HepG2 (cell line): ENCODE measurements around the gene NR3C2.

Experiments
- FOSL2 ChIP-seq: sonication (generic); formaldehyde crosslinking; IDR thresholded peaks from 2 replicates; pipeline ENCODE4 v1.4.0; 2020; ENCODE audit warnings: missing genetic modification reagents
- HIVEP1 ChIP-seq: sonication (generic); formaldehyde crosslinking; IDR thresholded peaks from 2 replicates; pipeline ENCODE4 v1.4.0; 2020; ENCODE audit warnings: mild to moderate bottlenecking, missing genetic modification reagents
- KAT7 ChIP-seq: IDR thresholded peaks from 2 replicates; pipeline ENCODE4 v1.6.1; 2018; ENCODE audit warnings: borderline replicate concordance, missing compliant biosample characterization
- NCOA2 ChIP-seq: sonication (generic); formaldehyde crosslinking; IDR thresholded peaks from 2 replicates; pipeline ENCODE4 v1.8.0; 2022; ENCODE audit warnings: inconsistent platforms
- POLR2A ChIP-seq, 2 experiments: IDR thresholded peaks; 2 replicates each; pipeline ENCODE4 v1.6.1; 2011; ENCODE audit warnings: low read depth in 2 of 2, low read length in 2 of 2, mild to moderate bottlenecking in 1 of 2, moderate library complexity in 1 of 2; ENCODE audit not compliant: insufficient read depth in 1 of 2
- POLR2AphosphoS5 ChIP-seq: IDR thresholded peaks from 2 replicates; pipeline ENCODE4 v1.6.1; 2012; ENCODE audit warnings: low read depth, low read length
- ZBTB43 ChIP-seq: sonication (generic); formaldehyde crosslinking; conservative IDR thresholded peaks from 2 replicates; pipeline ENCODE4 v1.4.0; 2020; ENCODE audit warnings: missing genetic modification reagents
- ZNF501 ChIP-seq: sonication (generic); formaldehyde crosslinking; IDR thresholded peaks from 2 replicates; pipeline ENCODE4 v1.5.1; 2020; ENCODE audit warnings: mild to moderate bottlenecking, moderate library complexity, missing genetic modification reagents
- ZNF552 ChIP-seq: sonication (generic); formaldehyde crosslinking; IDR thresholded peaks from 2 replicates; pipeline ENCODE4 v1.9.0; 2022; ENCODE audit warnings: missing genetic modification reagents, mild to moderate bottlenecking, borderline replicate concordance
- TF ChIP-seq, protein P1 (sequence below): sonication (generic); formaldehyde crosslinking; IDR thresholded peaks from 2 replicates; pipeline ENCODE4 v1.5.0; 2020; ENCODE audit warnings: mild to moderate bottlenecking, missing genetic modification reagents, moderate library complexity
- TF ChIP-seq, protein P2 (sequence below): sonication (generic); formaldehyde crosslinking; conservative IDR thresholded peaks from 2 replicates; pipeline ENCODE4 v1.8.1; 2023; ENCODE audit warnings: missing genetic modification reagents
- TF ChIP-seq, protein P3 (sequence below): sonication (generic); formaldehyde crosslinking; IDR thresholded peaks from 2 replicates; pipeline ENCODE4 v1.4.0; 2020; ENCODE audit warnings: missing genetic modification reagents

- TF ChIP-seq ZBTB43 (CRISPR knock-in tag), result no peak
- TF ChIP-seq ZNF501 (CRISPR knock-in tag), result no peak
- TF ChIP-seq, protein P1, sequence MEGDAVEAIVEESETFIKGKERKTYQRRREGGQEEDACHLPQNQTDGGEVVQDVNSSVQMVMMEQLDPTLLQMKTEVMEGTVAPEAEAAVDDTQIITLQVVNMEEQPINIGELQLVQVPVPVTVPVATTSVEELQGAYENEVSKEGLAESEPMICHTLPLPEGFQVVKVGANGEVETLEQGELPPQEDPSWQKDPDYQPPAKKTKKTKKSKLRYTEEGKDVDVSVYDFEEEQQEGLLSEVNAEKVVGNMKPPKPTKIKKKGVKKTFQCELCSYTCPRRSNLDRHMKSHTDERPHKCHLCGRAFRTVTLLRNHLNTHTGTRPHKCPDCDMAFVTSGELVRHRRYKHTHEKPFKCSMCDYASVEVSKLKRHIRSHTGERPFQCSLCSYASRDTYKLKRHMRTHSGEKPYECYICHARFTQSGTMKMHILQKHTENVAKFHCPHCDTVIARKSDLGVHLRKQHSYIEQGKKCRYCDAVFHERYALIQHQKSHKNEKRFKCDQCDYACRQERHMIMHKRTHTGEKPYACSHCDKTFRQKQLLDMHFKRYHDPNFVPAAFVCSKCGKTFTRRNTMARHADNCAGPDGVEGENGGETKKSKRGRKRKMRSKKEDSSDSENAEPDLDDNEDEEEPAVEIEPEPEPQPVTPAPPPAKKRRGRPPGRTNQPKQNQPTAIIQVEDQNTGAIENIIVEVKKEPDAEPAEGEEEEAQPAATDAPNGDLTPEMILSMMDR (CRISPR knock-in tag), result no peak
- TF ChIP-seq, protein P2, sequence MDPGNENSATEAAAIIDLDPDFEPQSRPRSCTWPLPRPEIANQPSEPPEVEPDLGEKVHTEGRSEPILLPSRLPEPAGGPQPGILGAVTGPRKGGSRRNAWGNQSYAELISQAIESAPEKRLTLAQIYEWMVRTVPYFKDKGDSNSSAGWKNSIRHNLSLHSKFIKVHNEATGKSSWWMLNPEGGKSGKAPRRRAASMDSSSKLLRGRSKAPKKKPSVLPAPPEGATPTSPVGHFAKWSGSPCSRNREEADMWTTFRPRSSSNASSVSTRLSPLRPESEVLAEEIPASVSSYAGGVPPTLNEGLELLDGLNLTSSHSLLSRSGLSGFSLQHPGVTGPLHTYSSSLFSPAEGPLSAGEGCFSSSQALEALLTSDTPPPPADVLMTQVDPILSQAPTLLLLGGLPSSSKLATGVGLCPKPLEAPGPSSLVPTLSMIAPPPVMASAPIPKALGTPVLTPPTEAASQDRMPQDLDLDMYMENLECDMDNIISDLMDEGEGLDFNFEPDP (CRISPR knock-in tag), result no peak
- TF ChIP-seq, protein P3, sequence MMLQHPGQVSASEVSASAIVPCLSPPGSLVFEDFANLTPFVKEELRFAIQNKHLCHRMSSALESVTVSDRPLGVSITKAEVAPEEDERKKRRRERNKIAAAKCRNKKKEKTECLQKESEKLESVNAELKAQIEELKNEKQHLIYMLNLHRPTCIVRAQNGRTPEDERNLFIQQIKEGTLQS (CRISPR knock-in tag), result no peak
- TF ChIP-seq KAT7 (CRISPR knock-in tag), result no peak
- no peak for TF ChIP-seq ZNF552
- no peak for TF ChIP-seq FOSL2 (CRISPR knock-in tag)
- no peak for TF ChIP-seq POLR2A (IDR thresholded peaks at IDR 0.05; ENCODE audit: insufficient read depth in 1 of 2, low read depth in 2 of 2, low read length in 2 of 2)
- TF ChIP-seq HIVEP1, result no peak
- no peak; the same call in 1 of the 2 replicates for TF ChIP-seq NCOA2 (CRISPR knock-in tag)
- no peak for TF ChIP-seq POLR2AphosphoS5
These were observed 149.5 kb downstream of the NR3C2 start for GRCh38 chr4:148292686-148293085.
